HG03039 (cell line): ENCODE results near the gene MAP2.
"Not testable (repeated sequence)": the region's sequence is repeated elsewhere in the genome, so short reads cannot be mapped to it uniquely, and the experiment has no call there.

Experiments used
- ATAC-seq: cut with Tn5 transposase; IDR thresholded peaks from one replicate; pipeline ENCODE4 v1.9.1; 2021; ENCODE audit warnings: mild to moderate bottlenecking, moderate library complexity; ENCODE audit not compliant: unreplicated experiment

MAP2 gene

DNA sequence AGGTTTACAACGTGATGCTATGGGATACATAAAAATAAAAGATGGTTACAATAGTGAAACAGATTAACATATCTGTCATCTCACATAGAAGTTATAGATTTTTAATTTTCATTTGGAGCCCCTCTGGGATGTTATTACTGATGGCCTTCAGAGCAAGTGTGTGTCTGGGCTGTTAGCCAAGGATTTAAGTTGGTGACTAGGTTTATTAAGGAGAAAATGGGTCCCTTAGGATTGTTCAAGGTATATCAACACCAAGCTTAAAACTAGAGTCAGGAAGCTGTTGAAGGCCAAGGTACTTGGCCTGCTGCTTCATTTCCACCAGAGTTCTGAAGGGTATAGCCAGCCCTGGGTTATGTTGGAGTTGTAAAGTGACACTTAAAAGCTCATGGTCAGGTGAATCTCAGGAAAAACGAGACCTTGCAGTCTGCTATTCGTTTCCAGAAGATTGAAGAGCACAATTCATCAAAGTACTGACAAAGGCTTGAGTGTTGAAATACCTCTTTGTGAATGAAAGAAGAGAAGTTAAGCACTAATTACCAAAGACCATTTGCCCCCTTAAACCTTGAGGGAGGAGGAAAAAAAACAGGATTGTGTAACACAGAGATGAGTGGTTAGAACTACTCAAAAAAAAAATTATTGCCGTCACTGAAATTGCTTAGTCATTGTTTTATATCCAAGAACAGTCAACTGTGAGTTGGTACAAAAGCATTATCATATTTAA lies 48.4 kb downstream of the MAP2 start:
- ATAC-seq = no peak

DNA sequence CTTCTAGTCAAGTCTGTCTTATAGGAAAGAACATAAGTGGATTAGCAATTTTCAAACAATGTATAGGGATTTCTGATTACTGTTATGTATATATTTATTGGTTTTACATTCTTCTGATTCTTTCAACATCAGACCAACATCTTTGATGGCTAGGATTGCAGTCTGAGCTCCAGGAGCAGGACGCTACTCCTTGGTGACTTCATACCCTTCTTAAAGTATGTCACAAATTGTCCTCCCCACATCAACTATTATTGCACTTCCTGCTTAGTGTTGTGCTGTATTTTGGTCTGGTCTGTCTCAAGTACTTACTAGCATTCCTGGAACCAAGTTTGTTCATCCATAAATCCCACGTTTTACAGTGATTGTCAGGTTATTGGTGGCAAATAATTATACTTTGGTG lies 49.0 kb downstream of the MAP2 start:
- ATAC-seq = no peak

DNA sequence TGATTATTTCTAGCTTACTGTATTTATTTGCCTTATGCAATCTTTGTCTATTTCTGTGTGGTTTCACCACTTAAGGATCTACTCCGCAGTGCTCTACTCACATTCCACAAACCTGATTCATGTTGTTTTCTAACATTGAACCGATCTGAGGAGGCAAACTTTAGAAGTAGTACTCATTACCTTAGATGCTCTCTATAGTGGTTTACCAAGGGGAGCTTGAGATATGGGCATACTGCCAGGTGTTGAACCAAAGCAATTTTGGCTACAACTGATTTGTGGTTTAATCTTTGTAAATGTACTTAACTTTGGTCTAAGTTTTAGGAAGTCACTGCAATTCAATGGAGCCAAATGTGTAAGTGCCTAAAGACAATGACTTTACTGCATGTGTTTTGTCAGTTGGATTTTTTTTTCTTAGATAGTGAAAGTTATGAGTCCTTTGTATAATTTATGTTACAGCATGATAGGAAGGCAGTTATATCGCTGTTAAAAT lies 50.1 kb downstream of the MAP2 start:
- no peak for ATAC-seq

DNA sequence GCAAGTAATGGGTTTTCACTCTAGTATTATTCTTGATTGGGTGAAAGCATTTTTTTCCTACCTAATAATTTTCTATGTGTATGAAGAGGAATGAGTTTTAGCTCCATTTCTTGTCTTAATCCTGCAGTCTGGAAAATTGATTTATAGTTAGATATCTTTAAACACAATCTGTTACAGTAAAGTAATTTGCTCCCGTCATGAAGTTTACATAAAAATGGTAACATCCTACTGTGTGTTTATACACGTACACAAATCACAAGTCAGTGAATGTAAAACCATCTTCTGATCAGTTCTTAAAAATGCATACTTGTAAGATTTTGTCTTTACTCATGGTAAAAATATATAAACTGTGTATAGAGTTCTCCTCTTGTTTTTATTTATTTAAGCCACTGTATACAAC lies 51.1 kb downstream of the MAP2 start:
- ATAC-seq = no peak

DNA sequence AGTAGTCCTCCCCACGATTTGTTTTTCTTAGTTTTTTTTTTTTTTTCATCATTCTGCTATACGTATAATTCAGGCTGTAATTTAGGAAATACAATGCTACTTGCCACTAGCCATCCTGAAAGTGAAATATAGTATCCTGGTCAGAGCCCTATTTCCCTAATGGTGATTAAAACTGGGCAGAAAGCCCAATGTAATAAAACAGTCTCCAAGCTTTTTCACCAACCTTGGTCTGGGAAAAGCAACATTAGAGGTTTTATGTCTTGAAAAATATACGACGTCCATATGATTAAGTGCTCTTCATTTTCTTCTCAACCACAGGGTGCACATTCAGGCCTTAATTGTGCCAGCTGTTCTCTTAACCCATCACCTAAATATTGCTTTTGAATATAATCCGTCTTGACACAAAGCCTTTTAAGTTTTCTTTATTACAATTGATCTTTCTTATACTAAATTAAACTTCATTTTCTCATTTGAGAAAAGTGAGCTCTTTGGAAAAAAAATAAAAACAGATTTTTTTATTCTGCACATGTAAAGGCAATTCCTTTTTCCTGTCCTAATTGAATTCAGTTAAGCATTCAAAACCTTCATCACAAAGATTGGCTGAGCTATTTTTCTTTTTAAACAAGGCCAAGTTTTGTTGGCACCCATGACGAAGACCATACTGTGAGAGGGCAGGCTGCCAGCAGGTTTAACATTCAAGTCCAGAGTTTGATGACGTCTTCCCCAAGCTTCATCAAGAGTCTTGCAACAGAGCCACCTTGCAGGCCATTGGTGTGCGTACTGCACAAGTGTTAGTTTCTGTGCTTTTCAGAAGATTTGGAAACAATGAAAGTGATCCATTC lies 52.7 kb downstream of the MAP2 start:
- ATAC-seq = no peak

DNA sequence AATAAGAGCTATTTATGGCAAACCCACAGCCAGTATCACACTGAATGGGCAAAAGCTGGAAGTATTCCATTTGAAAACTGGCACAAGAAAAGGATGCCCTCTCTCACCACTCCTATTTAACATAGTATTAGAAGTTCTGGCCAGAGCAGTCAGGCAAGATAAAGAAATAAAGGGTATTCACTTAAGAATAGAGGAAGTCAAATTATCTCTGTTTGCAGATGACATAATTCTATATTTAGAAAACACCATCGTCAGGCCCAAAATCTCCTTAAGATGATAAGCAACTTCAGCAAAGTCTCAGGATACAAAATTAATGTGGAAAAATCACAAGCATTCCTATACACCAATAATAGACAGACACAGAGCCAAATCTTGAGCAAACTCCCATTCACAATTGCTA lies 68.4 kb downstream of the MAP2 start:
- not testable (repeated sequence) for ATAC-seq

DNA sequence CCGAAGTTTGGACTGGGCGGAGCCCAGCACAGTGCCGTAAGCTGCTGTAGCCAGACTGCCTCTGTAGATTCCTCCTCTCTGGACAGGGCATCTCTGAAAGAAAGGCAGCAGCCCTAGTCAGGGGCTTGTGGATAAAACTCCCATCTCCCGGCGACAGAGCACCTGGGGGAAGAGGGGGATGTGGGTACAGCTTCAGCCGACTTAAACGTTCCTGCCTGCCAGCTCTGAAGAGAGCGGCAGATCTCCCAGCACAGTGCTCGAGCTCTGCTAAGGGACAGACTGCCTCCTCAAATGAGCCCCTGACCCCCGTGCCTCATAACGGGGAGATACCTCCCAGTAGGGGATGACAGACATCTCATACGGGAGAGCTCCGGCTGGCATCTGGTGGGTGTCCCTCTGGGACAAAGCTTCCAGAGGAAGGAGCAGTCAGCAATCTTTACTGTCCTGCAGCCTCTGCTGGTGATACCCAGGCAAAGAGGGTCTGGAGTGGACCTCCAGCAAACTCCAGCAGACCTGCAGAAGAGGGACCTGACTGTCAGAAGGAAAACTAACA lies 71.3 kb downstream of the MAP2 start:
- not testable (repeated sequence) for ATAC-seq

DNA sequence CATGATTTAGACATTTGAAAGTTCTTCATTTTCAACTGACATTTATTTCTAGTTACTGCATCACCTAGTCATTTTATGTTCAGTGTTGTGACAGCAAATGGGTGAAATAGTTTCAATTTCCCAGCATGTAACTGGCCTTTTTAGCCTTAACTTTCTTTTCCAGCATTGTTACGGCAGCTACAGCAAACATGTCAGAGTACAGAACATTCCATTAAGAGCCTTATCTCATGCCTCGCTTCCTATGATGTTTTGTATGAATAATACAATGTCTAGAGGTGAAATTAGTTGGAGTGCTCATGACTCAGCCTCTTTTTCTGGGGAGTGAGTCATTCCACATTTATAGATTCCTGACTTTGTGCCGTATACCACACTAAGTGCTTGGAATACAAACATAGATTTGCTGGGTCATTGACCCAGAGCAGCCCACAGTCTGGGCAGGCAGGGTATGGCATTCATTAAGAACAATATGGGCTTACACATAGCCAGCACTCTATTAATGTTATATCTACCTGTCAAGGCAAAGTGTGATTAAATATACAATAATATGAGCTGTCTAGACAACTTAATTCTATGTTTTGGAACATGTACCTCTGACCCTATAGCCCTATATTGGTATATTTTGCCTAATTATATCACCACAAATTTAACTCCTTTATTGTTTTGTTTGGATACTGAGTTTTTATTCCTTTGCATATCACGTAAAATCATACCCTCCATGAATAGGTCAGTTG lies 72.2 kb downstream of the MAP2 start:
- no peak for ATAC-seq

DNA sequence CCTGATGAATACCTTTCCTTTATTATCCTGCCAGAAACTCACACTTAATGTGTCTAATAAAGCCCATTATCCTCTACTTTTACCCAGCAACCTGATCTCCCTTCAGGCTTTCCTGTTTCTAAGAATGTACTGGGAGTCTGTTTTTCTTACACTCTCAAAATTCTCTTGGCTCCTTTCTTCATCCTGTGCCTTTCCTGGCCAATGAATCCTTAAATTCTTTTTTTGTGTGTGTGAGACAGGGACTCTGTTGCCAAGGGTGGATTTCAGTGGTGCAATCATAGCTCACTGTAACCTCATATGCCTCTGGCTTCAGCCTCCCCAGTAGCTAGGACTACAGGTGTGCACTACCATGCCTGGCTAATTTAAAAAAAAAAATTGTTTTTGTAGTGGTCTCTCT lies 72.7 kb downstream of the MAP2 start:
- ATAC-seq = no peak

DNA sequence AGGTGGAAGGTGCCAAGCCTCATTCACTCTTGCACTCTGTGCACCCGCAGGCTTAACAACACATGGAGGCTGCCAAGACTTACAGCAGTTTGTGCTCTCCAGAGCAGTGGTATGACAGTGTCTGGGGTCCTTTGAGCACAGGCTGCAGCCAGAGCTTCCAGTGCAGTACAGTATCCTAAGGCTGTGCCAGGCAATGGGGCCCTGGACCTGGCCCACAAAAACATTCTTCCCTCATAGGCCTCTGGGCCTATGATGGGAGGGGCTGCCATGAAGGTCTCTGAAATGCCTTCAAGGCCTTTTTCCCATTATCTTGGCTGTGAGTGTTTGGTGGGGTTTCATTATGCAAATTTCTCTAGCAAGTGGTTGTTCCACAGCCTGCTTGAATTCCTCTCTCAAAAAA lies 74.8 kb downstream of the MAP2 start:
- no peak for ATAC-seq

DNA sequence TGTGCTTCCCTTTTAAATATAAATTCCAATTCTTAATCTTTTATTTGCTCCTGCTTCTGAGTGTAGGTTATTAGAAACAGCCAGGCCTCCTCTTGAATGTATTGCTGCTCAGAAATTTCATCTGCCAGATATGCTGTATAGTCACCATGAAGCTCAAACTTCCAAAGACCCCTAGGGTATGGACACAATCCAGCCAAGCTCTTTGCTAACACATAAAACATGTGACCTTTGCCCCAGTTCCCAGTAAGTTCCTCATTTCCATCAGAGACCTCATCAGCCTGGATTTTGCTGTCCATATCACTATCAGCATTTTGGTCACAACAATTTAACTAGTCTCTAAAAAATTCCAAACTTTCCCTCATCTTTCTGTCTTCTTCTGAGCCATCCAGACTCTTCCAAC lies 75.2 kb downstream of the MAP2 start:
- ATAC-seq = no peak

DNA sequence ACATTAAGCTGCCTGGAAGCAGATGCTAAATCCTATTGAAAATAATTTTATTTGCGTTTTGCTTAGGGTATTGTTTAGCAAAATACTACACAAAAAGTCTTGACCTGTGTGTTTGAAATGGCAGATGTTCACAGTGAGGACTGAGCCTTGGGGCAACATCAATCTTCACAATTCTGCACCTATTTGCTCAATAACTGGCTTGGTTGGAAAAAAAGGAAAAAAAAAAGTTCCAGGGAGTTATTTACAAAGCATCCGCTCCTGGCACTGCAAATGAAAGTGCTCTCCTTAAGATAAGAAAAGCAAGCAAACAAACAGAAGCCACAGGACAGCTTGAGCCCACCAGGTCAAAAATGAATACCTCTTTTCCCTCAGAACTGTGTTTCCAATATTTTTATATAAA lies 77.7 kb downstream of the MAP2 start:
- ATAC-seq = no peak

DNA sequence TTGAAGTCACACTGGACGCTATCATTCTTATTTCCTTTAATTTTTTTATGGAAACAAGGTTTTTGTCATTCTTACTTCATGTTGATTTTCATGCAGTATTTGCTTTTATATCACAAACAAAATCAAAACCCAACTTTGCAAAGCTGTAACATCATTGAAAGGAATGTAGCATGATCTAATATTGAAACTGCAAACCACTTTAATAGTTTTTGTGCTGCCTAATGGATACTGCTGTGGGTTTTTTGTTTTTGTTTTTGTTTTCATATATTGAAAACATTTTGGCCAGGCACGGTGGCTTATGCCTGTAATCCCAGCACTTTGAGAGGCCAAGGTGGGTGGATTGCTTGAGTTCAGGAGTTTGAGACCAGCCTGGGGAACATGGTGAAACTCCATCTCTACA lies 81.6 kb downstream of the MAP2 start:
- no peak for ATAC-seq

DNA sequence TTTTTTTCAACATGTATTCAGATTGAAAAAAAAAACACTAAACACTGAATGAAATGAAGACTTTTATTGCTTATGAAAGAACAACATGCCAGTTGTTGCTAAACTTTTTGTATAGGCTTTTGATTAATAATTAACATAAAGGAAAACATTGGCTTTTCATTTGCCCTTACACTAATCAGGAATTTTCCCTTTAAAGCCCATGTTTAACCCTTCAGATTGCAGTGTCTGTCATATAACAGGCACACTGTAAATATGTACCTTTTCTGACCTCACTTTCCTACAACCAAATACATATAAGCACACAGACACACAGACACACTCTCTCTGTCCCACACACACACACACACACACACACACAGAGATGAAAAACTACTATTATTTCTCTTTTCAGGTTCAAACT lies 84.4 kb downstream of the MAP2 start:
- ATAC-seq = no peak

DNA sequence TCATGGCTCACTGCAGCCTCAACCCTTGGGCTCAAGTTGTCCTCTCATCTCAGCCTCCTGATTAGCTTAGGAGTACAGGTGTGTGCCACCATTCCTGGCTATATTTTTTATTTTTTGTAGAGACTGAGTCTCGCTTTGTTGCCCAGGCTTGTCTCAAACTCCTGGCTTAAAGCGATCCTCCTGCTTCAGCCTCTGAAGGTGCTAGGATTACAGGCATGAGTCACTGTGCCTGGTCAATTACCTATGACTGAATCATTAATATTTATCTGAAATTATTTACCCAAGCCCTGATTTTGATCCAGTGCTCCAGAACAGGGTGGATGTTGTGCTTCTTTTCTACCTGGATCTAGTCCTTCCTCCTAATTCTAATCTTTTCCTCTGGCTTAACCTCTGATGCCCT lies 87.8 kb downstream of the MAP2 start:
- ATAC-seq = no peak

DNA sequence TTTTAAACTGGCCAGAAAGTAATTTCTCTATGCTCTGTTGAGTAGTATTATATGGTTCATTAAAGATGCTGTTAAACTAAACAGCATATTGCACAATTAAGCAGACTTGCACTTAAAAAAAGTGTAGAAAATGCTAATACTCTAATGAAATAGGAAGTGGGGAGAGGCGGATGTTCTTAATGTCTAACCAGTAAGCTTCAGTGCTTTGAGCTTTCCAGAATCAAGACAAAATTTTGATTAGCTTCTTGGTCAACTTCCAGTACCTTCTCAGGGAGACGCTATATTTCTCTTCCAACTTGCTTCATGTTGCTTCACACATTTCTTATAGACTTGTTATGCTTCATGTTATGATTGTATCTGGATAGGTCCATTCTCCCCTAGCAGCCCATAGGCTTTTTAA lies 89.1 kb downstream of the MAP2 start:
- ATAC-seq = no peak

DNA sequence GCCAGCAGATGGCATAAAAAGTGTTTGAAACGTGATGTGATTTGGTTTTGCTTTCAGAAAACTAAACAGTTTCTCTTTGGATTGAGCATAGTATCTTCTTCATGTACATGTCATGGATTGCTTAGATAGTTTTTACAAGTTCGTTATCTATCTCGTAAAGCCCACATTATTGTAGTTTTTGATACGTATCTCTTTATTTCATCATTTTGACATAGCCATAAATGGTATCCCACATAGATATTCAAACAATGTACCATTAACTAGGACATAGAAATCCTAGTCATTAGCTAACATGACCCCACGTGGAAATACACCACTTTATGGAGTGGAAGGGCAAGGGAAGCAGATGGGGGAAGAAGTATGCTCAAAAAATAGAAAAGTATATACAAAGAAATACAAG lies 93.6 kb downstream of the MAP2 start:
- ATAC-seq = no peak

DNA sequence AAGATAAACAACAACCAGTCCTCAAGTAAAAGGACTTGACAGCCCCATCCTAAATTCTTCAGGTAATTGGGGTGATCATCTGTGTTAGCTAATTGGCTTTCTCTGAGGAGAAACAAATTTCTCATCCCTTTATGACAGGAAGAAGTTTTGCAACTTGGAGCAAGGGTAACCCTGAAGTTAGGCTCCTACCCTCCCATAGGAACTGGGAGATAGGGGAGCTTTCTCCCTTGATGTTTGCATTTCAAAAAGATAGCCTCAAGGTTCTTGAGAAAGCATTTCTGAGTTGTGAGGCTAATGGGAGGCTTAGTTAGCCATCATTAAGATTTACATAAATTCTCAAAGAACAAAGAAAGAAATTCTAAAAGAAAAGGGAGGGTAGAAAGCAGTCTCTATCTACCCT lies 95.4 kb downstream of the MAP2 start:
- ATAC-seq = no peak

DNA sequence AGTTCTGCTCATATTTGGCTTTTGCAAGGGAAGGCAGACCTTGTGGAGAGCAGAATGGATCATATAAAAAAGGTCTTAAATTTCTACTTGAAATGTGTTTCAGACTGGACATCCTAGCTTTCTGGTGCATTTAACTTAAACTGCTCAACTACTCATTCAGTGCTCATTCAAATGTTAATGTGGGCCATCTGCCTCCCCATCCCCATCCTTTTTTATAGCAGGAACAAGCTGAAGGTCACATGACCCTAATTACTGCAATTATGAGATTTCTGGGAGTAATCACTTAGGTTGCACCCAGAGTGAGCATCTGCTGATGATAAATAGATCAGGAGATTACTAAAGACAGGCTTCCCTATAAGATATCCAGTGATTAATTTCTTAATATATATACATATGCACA lies 96.1 kb downstream of the MAP2 start:
- ATAC-seq = no peak

DNA sequence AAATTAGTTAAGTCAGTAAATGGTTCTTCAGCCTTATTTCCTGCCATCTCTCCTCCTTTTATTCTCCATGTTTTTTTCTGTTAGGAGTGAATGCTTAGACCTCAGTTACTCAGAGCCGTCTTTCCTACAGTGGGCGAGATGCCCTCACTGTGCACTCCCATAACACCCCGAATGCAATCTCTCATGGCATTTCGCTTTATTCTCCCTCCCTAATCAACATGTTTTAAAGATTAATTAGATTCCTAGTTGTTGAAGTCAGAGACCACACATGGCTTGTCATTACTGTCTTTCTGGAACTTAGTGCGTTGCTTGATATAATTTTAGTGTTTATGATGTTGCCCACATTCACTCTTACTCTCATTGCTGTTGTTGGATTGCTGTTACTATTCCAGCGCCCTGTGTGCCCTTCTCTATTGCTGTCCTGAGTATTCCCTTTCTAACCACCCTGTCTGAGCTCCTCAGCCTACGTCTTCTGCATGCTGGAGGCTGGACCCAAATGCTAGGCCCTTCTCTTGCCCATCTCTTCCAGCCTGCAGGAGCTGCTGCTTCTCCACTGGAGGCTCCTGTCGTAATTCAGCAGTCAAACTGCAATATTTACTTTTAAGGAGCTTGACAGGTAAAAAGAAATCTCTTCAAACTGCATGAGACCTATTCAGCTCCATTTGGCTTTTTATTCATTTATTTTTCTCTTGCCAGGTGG lies 99.3 kb downstream of the MAP2 start:
- ATAC-seq = no peak

DNA sequence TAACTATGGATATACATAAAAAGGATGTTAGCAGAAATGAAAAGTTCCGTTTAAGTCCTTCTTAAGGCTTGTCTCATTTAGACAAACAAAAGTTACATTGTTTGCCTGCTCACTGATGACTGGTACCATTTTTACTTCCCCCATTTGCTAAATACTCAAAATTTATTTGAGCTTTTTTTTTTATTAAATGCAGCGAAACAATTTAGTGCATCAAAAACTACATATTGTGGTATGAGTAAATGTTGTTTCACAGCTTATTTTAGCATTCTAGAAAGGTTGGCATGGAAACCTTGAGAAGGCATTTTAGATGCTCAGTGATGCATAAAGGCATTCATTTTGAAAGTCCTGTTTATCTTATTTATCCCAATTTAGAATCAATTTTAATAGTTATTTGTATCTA lies 100.0 kb downstream of the MAP2 start:
- peak; percentile 45 for ATAC-seq
